ENCODE measurements around the gene USP24. TPM values are rescaled to one million over a fixed set of nuclear protein-coding genes. Genes with fewer than 3 reads are reported as not detected.

USP24 gene
- total RNA-seq, 4 donors from 2014 or later: 27.7 to 84.0 (median 30.2) TPM

DNA sequence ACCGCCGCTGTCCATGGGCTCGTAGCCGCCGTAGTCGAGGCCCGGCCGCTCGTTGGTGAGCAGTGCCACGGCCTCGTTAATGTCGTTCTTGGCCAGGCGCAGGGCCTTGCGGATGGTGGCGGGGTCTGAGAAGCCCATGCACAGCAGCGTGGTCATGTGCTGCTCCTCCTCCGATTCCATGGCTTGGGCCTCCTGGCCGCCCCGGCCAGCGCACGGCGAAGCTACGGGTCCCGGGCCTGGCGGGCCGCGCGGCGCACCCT lies 300 bp downstream of the USP24 start:
- peak in 1 of 2 donors; percentile 69 for DNase-seq (ENCODE audit: low spot score in 2 of 2)
- Histone ChIP-seq H3K27me3 (no peaks in the 10 kb centered on the region), H3K4me3 (peak overlapping the region; percentile 96), H3K36me3 (no peaks in the 10 kb centered on the region), H3K4me1 (peaks cover 69% of the 10 kb centered on the region), H3K9me3 (no peaks in the 10 kb centered on the region), H3K27ac (peak overlapping the region; percentile 98)
- TF ChIP-seq POLR2AphosphoS5 (IDR thresholded peaks at IDR 0.05): no peak
- TF ChIP-seq, protein P1, sequence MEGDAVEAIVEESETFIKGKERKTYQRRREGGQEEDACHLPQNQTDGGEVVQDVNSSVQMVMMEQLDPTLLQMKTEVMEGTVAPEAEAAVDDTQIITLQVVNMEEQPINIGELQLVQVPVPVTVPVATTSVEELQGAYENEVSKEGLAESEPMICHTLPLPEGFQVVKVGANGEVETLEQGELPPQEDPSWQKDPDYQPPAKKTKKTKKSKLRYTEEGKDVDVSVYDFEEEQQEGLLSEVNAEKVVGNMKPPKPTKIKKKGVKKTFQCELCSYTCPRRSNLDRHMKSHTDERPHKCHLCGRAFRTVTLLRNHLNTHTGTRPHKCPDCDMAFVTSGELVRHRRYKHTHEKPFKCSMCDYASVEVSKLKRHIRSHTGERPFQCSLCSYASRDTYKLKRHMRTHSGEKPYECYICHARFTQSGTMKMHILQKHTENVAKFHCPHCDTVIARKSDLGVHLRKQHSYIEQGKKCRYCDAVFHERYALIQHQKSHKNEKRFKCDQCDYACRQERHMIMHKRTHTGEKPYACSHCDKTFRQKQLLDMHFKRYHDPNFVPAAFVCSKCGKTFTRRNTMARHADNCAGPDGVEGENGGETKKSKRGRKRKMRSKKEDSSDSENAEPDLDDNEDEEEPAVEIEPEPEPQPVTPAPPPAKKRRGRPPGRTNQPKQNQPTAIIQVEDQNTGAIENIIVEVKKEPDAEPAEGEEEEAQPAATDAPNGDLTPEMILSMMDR (IDR thresholded peaks at IDR 0.05): no peak
- no peak for TF ChIP-seq EP300 (IDR thresholded peaks at IDR 0.05)
- TF ChIP-seq POLR2A (IDR thresholded peaks at IDR 0.05): no peak
- WGBS: 0% methylated on average over 3 of the region's 29 CpGs

DNA sequence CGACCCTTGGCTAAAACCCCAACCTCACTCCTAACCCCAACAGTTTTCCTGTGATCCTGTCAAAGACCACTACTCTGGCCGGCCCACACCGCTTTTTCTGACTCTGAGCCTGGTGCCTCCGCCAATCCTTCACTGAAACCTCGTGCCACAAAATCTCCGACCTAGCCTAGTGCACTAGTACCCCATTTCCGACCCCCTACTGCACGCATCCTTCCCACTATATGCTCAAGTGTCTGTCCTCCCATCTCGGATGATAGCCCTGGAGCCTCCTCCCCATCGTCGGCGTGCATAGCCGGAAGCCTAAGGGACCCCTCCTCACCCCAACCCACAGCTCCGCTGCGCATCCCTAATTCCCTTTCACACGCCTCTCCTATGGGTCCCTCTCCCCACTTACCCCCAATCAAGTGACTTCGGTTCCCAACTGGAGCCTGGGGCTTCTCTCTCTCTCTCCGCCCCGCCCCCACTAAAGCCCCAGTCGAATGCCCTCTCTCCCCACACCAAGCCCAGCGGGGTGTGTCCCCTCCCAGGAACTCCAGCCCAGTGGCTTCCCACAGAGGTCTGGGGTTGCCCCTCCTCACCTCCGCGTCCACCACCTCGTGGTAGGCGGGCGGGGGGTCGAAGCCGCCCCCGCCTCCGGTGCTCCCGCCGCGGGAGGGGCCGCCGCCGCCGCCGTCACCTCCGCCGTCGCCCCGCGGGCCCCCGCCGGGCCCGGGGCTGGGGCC lies 791 bp downstream of the USP24 start:
- 1% methylated on average over 30 of the region's 46 CpGs for WGBS
- peak overlapping the region; percentile 96 for H3K4me3 ChIP-seq
- no peaks in the 10 kb centered on the region for H3K27me3 ChIP-seq
- peaks cover 70% of the 10 kb centered on the region for H3K4me1 ChIP-seq
- H3K36me3 ChIP-seq: no peaks in the 10 kb centered on the region
- H3K27ac ChIP-seq: peak overlapping the region; percentile 98
- DNase-seq (ENCODE audit: low spot score in 2 of 2): peak in 1 of 2 donors; percentile 73
- TF ChIP-seq POLR2A (IDR thresholded peaks at IDR 0.05) (no peak), POLR2AphosphoS5 (IDR thresholded peaks at IDR 0.05) (no peak), EP300 (IDR thresholded peaks at IDR 0.05) (no peak)
- TF ChIP-seq, protein P1 (IDR thresholded peaks at IDR 0.05): no peak
- no peaks in the 10 kb centered on the region for H3K9me3 ChIP-seq

DNA sequence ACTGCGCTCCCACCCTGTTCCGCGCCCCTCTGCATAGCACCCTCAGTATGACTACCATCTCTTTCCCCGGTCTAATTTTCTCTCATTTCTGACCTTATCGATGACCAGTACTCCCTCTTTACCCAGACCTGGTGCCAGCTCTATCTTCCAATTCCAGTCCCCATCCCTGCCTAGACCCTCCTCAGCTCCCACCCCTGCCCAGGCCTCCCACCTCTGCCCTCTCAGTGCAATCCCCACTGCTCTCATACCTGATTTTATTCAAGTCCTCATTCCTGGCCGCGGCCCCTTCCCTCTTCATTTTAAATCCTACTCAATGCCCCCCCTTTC lies 1.3 kb downstream of the USP24 start:
- H3K4me1 ChIP-seq: peaks cover 72% of the 10 kb centered on the region

DNA sequence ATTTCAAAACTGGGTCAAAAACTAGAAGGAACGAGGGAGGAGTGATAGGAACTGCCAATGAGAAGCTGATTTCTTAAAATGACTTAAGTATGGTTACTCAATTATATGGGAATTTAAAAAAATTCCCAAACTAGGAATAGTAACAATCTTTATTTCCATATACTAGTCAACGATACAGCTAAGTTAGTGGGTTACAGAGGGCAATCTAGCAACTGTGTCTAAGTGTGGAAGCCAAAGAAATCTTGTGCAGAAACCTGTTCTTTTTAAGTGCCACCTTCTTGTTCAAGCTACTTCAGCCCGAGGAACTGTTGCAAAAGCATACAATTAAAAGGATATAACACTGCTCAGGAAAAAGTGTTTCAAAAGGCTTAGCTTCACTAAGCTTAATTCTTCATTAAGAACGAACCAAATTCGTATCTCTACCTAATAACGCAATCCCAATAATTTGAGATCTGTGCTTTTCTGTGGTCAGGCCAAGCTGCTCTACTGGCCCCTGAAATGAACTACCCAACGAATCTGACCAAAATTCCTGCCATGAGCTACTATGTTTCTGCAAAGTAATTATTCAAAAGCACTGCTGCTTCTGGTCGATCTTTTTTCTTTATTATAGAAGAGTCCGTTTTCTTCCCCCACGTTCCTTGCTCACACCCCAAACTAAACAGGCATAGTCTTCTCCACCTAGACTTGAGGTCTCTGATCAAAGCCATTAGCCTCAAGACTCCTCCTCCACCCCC lies 1.8 kb downstream of the USP24 start:
- TF ChIP-seq, protein P1 (IDR thresholded peaks at IDR 0.05): no peak
- TF ChIP-seq EP300 (IDR thresholded peaks at IDR 0.05): no peak
- no peak for TF ChIP-seq POLR2AphosphoS5 (IDR thresholded peaks at IDR 0.05)
- no peak for TF ChIP-seq POLR2A (IDR thresholded peaks at IDR 0.05)
- no peaks in the 10 kb centered on the region for H3K36me3 ChIP-seq
- peak overlapping the region; percentile 96 for H3K4me3 ChIP-seq
- H3K4me1 ChIP-seq: peaks cover 75% of the 10 kb centered on the region
- 12% methylated on average over 10 of the region's 10 CpGs for WGBS
- peak overlapping the region; percentile 98 for H3K27ac ChIP-seq
- H3K27me3 ChIP-seq: no peaks in the 10 kb centered on the region
- DNase-seq (ENCODE audit: low spot score in 2 of 2): no peak
- no peaks in the 10 kb centered on the region for H3K9me3 ChIP-seq

More for the DNA sequence above, 1.3 kb downstream of the USP24 start:
- Histone ChIP-seq H3K4me3 (peak overlapping the region; percentile 96), H3K36me3 (no peaks in the 10 kb centered on the region), H3K27me3 (no peaks in the 10 kb centered on the region), H3K27ac (peak overlapping the region; percentile 98), H3K9me3 (no peaks in the 10 kb centered on the region)
- no peak for DNase-seq (ENCODE audit: low spot score in 2 of 2)
- 11% methylated on average over 7 of the region's 7 CpGs for WGBS
- TF ChIP-seq POLR2AphosphoS5 (IDR thresholded peaks at IDR 0.05) (no peak), POLR2A (IDR thresholded peaks at IDR 0.05) (no peak), EP300 (IDR thresholded peaks at IDR 0.05) (no peak)
- TF ChIP-seq, protein P1 (IDR thresholded peaks at IDR 0.05): no peak

DNA sequence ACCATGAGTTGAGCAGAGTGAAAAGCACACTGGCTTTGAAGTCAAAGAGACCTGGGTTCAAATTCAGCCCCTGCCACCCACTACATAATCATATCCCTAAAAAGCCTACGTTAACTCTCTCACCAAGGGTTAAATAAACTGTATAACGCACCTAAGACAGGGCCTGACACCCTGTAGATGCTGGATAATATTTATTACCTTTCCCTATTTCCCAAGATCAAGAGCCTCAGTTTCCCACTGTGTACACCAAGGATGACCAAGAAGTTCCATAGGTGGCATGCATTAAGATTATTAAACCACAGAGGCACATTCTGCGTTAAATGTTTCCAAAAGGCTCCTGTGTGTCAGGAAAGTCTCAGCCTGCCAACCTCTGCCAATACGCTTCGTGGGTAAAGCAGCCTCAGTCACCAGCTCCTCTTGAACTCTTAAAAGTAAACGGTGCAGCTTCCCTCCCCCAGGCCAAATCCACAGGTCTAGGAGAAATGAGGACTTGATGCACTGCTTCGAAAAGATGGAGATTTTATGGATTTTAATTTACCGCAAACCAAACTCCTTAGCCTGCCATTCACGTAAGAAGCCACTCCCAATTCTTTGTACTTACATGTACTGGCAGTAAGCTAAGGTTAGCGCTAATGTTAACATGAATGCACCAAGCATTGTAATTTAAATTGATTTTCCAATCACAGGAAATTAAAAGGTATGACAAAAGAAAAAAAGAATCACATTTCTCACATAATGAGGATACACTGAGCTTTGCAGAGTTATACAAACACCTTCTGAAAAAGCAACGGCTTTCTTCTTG lies 2.6 kb downstream of the USP24 start:
- no peaks in the 10 kb centered on the region for H3K9me3 ChIP-seq
- H3K27me3 ChIP-seq: no peaks in the 10 kb centered on the region
- H3K27ac ChIP-seq: peak overlapping the region; percentile 98
- peaks cover 69% of the 10 kb centered on the region for H3K4me1 ChIP-seq
- DNase-seq (ENCODE audit: low spot score in 2 of 2): no peak
- TF ChIP-seq POLR2AphosphoS5 (IDR thresholded peaks at IDR 0.05) (no peak), EP300 (IDR thresholded peaks at IDR 0.05) (no peak), POLR2A (IDR thresholded peaks at IDR 0.05) (no peak)
- TF ChIP-seq, protein P1 (IDR thresholded peaks at IDR 0.05): no peak
- 43% methylated on average over 11 of the region's 11 CpGs for WGBS
- no peaks in the 10 kb centered on the region for H3K36me3 ChIP-seq
- H3K4me3 ChIP-seq: peak overlapping the region; percentile 96
